ENCODE data around the gene ADD3. TPM values are rescaled to one million over a fixed set of nuclear protein-coding genes. Genes with fewer than 3 reads are reported as not detected.
"Not testable (repeated sequence)": the region's sequence is repeated elsewhere in the genome, so short reads cannot be mapped to it uniquely, and the experiment has no call there.

Gene ADD3
- total RNA-seq, 2 donors from 2014 or later: 139 to 143 TPM

- DNase-seq: no peak
Measured at GRCh38 chr10:110078317-110078716, 70.5 kb downstream of the ADD3 start.

GRCh38 chr10:110081911-110082310, 74.1 kb downstream of the ADD3 start:
- no peak for ATAC-seq
- intact Hi-C loops (cut with DNase I, micrococcal nuclease): no loop called here
- no peak for DNase-seq

More at GRCh38 chr10:110078317-110078716, 70.5 kb downstream of the ADD3 start:
- no peak for ATAC-seq
- intact Hi-C loops (cut with DNase I, micrococcal nuclease): no loop called here

- intact Hi-C loops (cut with DNase I, micrococcal nuclease): no loop called here
- DNase-seq (no peak), ATAC-seq (no peak)
Measured at GRCh38 chr10:110083884-110084283, 76.1 kb downstream of the ADD3 start.

- no peak for ATAC-seq
- intact Hi-C loops (cut with DNase I, micrococcal nuclease): no loop called here
- DNase-seq: no peak
Measured at GRCh38 chr10:110087682-110088081, 79.9 kb downstream of the ADD3 start.

GRCh38 chr10:110088367-110089104, 80.8 kb downstream of the ADD3 start:
- DNase-seq (no peak), ATAC-seq (no peak)
- intact Hi-C loops (cut with DNase I, micrococcal nuclease): no loop called here

- intact Hi-C loops (cut with DNase I, micrococcal nuclease): no loop called here
- ATAC-seq: no peak
- no peak for DNase-seq
Measured at GRCh38 chr10:110091830-110092229, 84.0 kb downstream of the ADD3 start.

GRCh38 chr10:110093722-110094121, 85.9 kb downstream of the ADD3 start:
- intact Hi-C loops (cut with DNase I, micrococcal nuclease): no loop called here
- DNase-seq (no peak), ATAC-seq (no peak)

GRCh38 chr10:110094786-110095185, 87.0 kb downstream of the ADD3 start:
- intact Hi-C loops (cut with DNase I, micrococcal nuclease): no loop called here
- no peak for ATAC-seq
- DNase-seq: no peak

GRCh38 chr10:110101464-110102144, 93.8 kb downstream of the ADD3 start:
- no peak for ATAC-seq
- DNase-seq: no peak
- intact Hi-C loops (cut with DNase I, micrococcal nuclease): no loop called here

GRCh38 chr10:110103921-110104461, 96.2 kb downstream of the ADD3 start:
- no peak for DNase-seq
- intact Hi-C loops (cut with DNase I, micrococcal nuclease): no loop called here
- no peak for ATAC-seq

- ATAC-seq (no peak), DNase-seq (no peak)
- intact Hi-C loops (cut with DNase I, micrococcal nuclease): no loop called here
Measured at GRCh38 chr10:110105873-110106272, 98.1 kb downstream of the ADD3 start.

- ATAC-seq (no peak), DNase-seq (no peak)
- intact Hi-C loops (cut with DNase I, micrococcal nuclease): no loop called here
Measured at GRCh38 chr10:110107430-110107829, 99.6 kb downstream of the ADD3 start.

GRCh38 chr10:110107887-110108286, 100.1 kb downstream of the ADD3 start:
- ATAC-seq: no peak

GRCh38 chr10:110109511-110109910, 101.7 kb downstream of the ADD3 start:
- no peak for DNase-seq
- intact Hi-C loops (cut with DNase I, micrococcal nuclease): no loop called here
- ATAC-seq: no peak

More at GRCh38 chr10:110107887-110108286, 100.1 kb downstream of the ADD3 start:
- DNase-seq: no peak
- intact Hi-C loops (cut with DNase I, micrococcal nuclease): no loop called here

GRCh38 chr10:110110338-110110737, 102.6 kb downstream of the ADD3 start:
- intact Hi-C loops (cut with DNase I, micrococcal nuclease): no loop called here
- no peak for ATAC-seq
- DNase-seq: no peak

GRCh38 chr10:110113670-110114337, 106.0 kb downstream of the ADD3 start:
- intact Hi-C loops (cut with DNase I, micrococcal nuclease): no loop called here
- ATAC-seq (no peak), DNase-seq (no peak)

GRCh38 chr10:110114668-110115067, 106.9 kb downstream of the ADD3 start:
- intact Hi-C loops (cut with DNase I, micrococcal nuclease); ATAC-seq; DNase-seq: not testable (repeated sequence)

- DNase-seq (no peak), ATAC-seq (no peak)
- intact Hi-C loops (cut with DNase I, micrococcal nuclease): no loop called here
Measured at GRCh38 chr10:110115784-110116520, 108.2 kb downstream of the ADD3 start.
